Neuronal stem cell (in vitro differentiated cells): ENCODE data around the gene SUGCT.
A peak's percentile ranks its signal among the peaks of the same experiment; 100 is the strongest.

Experiments
- DNase-seq: peaks from one replicate; pipeline ENCODE4 v3.0.0-alpha.2; 2013; ENCODE audit warnings: low spot score
- H2AFZ ChIP-seq: one replicate; pipeline ENCODE4 v1.6.1; 2013; ENCODE audit warnings: mild to moderate bottlenecking, low read length, inconsistent platforms
- H2AK5ac ChIP-seq: 2 replicates; pipeline ENCODE4 v1.6.1; 2013; ENCODE audit warnings: low read depth, mild to moderate bottlenecking, inconsistent platforms, low read length, moderate library complexity, mixed read lengths
- H2BK120ac ChIP-seq: 2 replicates; pipeline ENCODE4 v1.6.1; 2013; ENCODE audit warnings: low read depth, mild to moderate bottlenecking, inconsistent platforms, low read length, moderate library complexity, mixed read lengths
- H2BK12ac ChIP-seq: one replicate; pipeline ENCODE4 v1.6.1; 2013; ENCODE audit warnings: low read length, inconsistent platforms
- H2BK15ac ChIP-seq: 2 replicates; pipeline ENCODE4 v1.6.1; 2013; ENCODE audit warnings: mild to moderate bottlenecking, low read length, inconsistent platforms, mixed read lengths
- H2BK5ac ChIP-seq: one replicate; pipeline ENCODE4 v1.6.1; 2013; ENCODE audit warnings: inconsistent platforms, mild to moderate bottlenecking, low read length, moderate library complexity
- H3K14ac ChIP-seq: one replicate; pipeline ENCODE4 v1.6.1; 2013; ENCODE audit warnings: low read length, inconsistent platforms
- H3K18ac ChIP-seq: 2 replicates; pipeline ENCODE4 v1.6.1; 2013; ENCODE audit warnings: low read length, inconsistent platforms
- H3K23ac ChIP-seq: 2 replicates; pipeline ENCODE4 v1.6.1; 2013; ENCODE audit warnings: low read depth, mild to moderate bottlenecking, mixed read lengths, low read length, inconsistent platforms; ENCODE audit not compliant: poor library complexity
- H3K27ac ChIP-seq: replicated peaks from 3 replicates; pipeline ENCODE4 v1.5.1; 2013; ENCODE audit warnings: low read length, inconsistent platforms
- H3K27me3 ChIP-seq, 3 experiments: 2 replicates each; pipeline ENCODE4 v1.6.1; 2013; ENCODE audit warnings: low read length in 3 of 3, mild to moderate bottlenecking in 2 of 3, inconsistent platforms in 1 of 3, low read depth in 1 of 3, mixed read lengths in 1 of 3, moderate library complexity in 1 of 3; ENCODE audit not compliant: control insufficient read depth in 3 of 3, insufficient read depth in 3 of 3
- H3K36me3 ChIP-seq, 2 donors: replicated peaks in 1 of 2; 2 replicates each; pipeline ENCODE4 v1.6.1; 2013; ENCODE audit warnings: low read length in 2 of 2; ENCODE audit not compliant: control insufficient read depth in 2 of 2, insufficient read depth in 2 of 2
- H3K4ac ChIP-seq: 2 replicates; pipeline ENCODE4 v1.6.1; 2013; ENCODE audit warnings: inconsistent platforms, mild to moderate bottlenecking, low read length, moderate library complexity
- H3K4me1 ChIP-seq, 2 donors: 1 replicate in 1 of 2; 2 replicates in 1 of 2; pipeline ENCODE4 v1.6.1; 2013; ENCODE audit warnings: low read length in 2 of 2, low read depth in 1 of 2; ENCODE audit not compliant: control insufficient read depth in 2 of 2, insufficient read depth in 1 of 2
- H3K4me2 ChIP-seq: one replicate; pipeline ENCODE4 v1.6.1; 2013; ENCODE audit warnings: mild to moderate bottlenecking, low read length, inconsistent platforms; ENCODE audit not compliant: insufficient read depth, poor library complexity, severe bottlenecking
- H3K4me3 ChIP-seq, 2 donors: 2 replicates each; pipeline ENCODE4 v1.5.1; 2013; ENCODE audit warnings: low read length in 2 of 2, mild to moderate bottlenecking in 2 of 2, inconsistent platforms in 1 of 2, moderate library complexity in 1 of 2
- H3K79me1 ChIP-seq: one replicate; pipeline ENCODE4 v1.6.1; 2013; ENCODE audit warnings: low read depth, mild to moderate bottlenecking, inconsistent platforms, low read length, moderate library complexity
- H3K9ac ChIP-seq: one replicate; pipeline ENCODE4 v1.6.1; 2013; ENCODE audit warnings: mild to moderate bottlenecking, low read depth, low read length, inconsistent platforms; ENCODE audit not compliant: poor library complexity
- H3K9me3 ChIP-seq, 2 donors: replicated peaks in 1 of 2; 2 replicates each; pipeline versions ENCODE3 to v1.6.1; 2013; ENCODE audit warnings: low read length in 2 of 2, mild to moderate bottlenecking in 2 of 2, inconsistent platforms in 1 of 2, low read depth in 1 of 2, mixed read lengths in 1 of 2, moderate library complexity in 1 of 2; ENCODE audit not compliant: control insufficient read depth in 2 of 2, insufficient read depth in 1 of 2
- H4K8ac ChIP-seq: one replicate; pipeline ENCODE4 v1.6.1; 2013; ENCODE audit warnings: low read depth, mild to moderate bottlenecking, inconsistent platforms, low read length, moderate library complexity
- H4K91ac ChIP-seq: one replicate; pipeline ENCODE4 v1.6.1; 2013; ENCODE audit warnings: low read length, low read depth, mild to moderate bottlenecking, inconsistent platforms; ENCODE audit not compliant: poor library complexity
- WGBS, 2 donors: extraction: QIAGEN DNeasy Blood & Tissue Kit; methylation state at CpG; one replicate each; pipeline ENCODE4 v1.1.7; 2013; ENCODE audit warnings: missing lambda C conversion rate in 2 of 2, mixed read lengths in 1 of 2; ENCODE audit not compliant: insufficient read length in 2 of 2, insufficient replicate concordance in 1 of 2; ENCODE audit errors: extremely low coverage in 2 of 2; 5-methylcytosine and 5-hydroxymethylcytosine counted together

The SUGCT gene

DNA sequence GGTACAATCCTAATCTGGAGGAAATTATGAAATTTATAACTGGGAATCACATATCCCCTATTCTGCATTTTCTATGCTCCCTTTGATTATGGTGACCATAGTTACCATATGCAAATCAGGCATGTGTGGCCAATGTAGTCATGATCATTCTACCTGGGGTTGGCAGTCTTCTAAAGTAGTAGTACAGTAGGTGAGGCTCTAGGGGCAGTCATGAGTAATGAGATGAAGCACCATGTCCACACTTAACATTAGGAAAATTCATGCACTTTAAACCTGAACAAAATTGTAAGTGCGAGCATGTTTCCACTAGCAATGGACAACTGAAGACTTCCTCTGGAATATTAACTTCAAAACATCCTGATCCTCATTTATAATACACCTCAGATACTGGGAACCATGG, 545.9 kb downstream of the SUGCT start:
- Histone ChIP-seq H3K4ac (no peak overlapping the region), H3K79me1 (peaks cover 1% of the 10 kb centered on the region), H3K9ac (no peak overlapping the region), H3K18ac (no peak overlapping the region), H3K27ac (no peak overlapping the region), H3K4me1 (peaks cover 0 to 8% of the 10 kb centered on the region in 2 donors), H2AK5ac (no peak overlapping the region), H2BK5ac (no peak overlapping the region), H2AFZ (no peak overlapping the region), H4K91ac (no peak overlapping the region), H3K4me3 (no peak overlapping the region), H2BK120ac (no peak overlapping the region), H3K4me2 (no peak overlapping the region), H2BK15ac (no peak overlapping the region), H3K23ac (no peak overlapping the region), H3K14ac (no peak overlapping the region), H3K9me3 (peaks cover 0 to 3% of the 10 kb centered on the region in 2 donors), H2BK12ac (no peak overlapping the region), H4K8ac (no peak overlapping the region), H3K27me3 (no peaks in the 10 kb centered on the region), H3K36me3 (no peaks in the 10 kb centered on the region)
- WGBS, 2 donors, result no CpG with 5 or more reads among the region's 1 CpG
- DNase-seq, result peak; percentile 9

DNA sequence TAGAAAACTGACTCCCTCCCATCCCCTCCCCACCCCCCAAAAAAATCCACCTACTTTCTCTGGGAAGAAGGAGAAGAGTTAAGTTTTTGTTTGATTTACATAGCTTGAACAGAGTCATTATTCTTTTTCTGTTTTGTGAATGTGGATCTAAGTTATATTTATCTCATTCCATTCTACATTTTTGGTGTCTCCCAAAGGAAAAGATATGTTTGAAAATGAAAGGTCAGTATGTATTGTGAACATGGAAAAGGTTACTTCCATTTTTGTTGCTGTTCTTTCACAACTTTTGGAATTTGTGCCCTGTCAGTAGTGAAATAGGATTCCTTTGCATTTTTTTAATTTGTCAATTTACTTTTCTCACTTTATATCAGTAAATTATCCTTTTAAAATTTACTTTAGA, 547.9 kb downstream of the SUGCT start:
- Histone ChIP-seq H3K23ac (no peak overlapping the region), H3K14ac (no peak overlapping the region), H3K4me1 (peaks cover 0 to 8% of the 10 kb centered on the region in 2 donors), H3K27ac (no peak overlapping the region), H2AK5ac (no peak overlapping the region), H2BK5ac (no peak overlapping the region), H3K27me3 (no peaks in the 10 kb centered on the region), H3K9me3 (peaks cover 0 to 3% of the 10 kb centered on the region in 2 donors), H4K8ac (no peak overlapping the region), H2BK12ac (no peak overlapping the region), H3K4me2 (no peak overlapping the region), H4K91ac (no peak overlapping the region), H2BK15ac (no peak overlapping the region), H3K4ac (no peak overlapping the region), H2AFZ (no peak overlapping the region), H3K4me3 (no peak overlapping the region), H3K9ac (no peak overlapping the region), H2BK120ac (no peak overlapping the region), H3K36me3 (no peaks in the 10 kb centered on the region), H3K79me1 (no peaks in the 10 kb centered on the region), H3K18ac (no peak overlapping the region)
- no peak for DNase-seq

DNA sequence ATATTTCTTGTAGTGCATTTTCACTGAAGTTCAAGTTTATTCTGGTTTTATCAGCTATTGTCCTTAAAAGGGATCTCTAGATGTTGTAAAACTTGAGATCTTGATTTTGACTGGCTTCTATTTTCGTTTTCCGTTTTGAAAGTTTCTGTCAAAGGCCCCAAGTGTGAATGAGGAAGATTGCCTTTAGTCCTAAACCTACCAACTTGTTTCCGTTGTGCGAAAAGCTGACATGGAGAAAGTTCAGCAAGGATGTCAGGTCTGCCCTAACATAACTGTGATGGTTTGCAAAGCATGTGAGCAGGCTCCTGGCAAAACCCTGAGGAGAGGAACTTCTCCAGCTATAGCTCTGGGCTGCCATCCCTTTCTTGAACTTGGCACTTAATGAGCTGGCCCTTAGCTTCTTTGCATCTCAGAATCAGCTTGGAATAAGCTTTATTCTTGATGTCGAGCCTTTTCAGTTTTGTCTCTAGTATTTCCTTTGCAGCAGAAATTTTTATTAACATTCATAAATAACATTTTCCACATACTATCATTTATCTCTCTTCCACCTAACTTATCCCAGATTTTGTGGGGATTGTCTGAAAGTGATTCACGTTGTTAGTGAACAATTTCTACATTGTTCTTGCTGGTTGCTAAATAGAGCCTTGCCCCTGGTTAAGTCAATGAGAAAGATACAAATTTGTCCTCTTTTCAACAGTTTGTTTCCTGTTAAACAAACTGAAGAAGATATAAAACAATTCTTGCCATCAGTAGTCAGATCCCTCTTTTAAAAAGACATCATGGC, 559.4 kb downstream of the SUGCT start:
- no peak for DNase-seq
- no peak overlapping the region for H3K4me2 ChIP-seq
- no peak overlapping the region for H2BK120ac ChIP-seq
- H3K27ac ChIP-seq, result no peak overlapping the region
- H2BK12ac ChIP-seq, result no peak overlapping the region
- no peaks in the 10 kb centered on the region for H3K36me3 ChIP-seq
- H3K27me3 ChIP-seq, result no peaks in the 10 kb centered on the region
- H3K9me3 ChIP-seq, result no peaks in the 10 kb centered on the region
- no peak overlapping the region for H3K4me3 ChIP-seq
- no peaks in the 10 kb centered on the region for H3K79me1 ChIP-seq
- no peak overlapping the region for H3K23ac ChIP-seq
- no peak overlapping the region for H3K9ac ChIP-seq
- no CpG with 5 or more reads among the region's 6 CpGs for WGBS, 2 donors
- no peak overlapping the region for H3K14ac ChIP-seq
- no peak overlapping the region for H4K8ac ChIP-seq
- no peak overlapping the region for H3K18ac ChIP-seq
- H2AK5ac ChIP-seq, result no peak overlapping the region
- H3K4ac ChIP-seq, result no peak overlapping the region
- H3K4me1 ChIP-seq, result no peaks in the 10 kb centered on the region
- H2BK5ac ChIP-seq, result no peak overlapping the region
- no peak overlapping the region for H4K91ac ChIP-seq
- no peak overlapping the region for H2AFZ ChIP-seq
- H2BK15ac ChIP-seq, result no peak overlapping the region

DNA sequence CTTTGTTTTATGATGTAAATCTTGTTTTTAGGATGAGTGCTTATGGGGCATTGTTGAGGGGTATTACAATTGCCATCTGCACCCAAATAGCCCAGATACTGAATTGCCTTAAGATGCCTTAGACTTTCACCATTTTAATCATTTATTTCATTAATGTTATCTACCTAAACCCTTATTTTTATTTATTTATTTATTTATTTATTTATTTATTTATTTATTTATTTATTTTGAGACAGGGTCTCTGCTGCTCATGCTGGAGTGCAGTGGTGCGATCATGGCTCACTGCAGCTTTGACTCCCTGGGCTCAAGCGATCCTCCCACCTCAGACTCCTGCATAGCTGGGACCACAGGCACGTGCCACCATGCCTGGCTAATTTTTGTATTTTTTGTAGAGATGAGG, 560.2 kb downstream of the SUGCT start:
- Histone ChIP-seq H2BK12ac (no peak overlapping the region), H2BK15ac (no peak overlapping the region), H3K36me3 (no peaks in the 10 kb centered on the region), H2BK120ac (no peak overlapping the region), H3K23ac (no peak overlapping the region), H3K4ac (no peak overlapping the region), H3K18ac (no peak overlapping the region), H3K79me1 (no peaks in the 10 kb centered on the region), H4K91ac (no peak overlapping the region), H3K4me3 (no peak overlapping the region), H3K4me1 (no peaks in the 10 kb centered on the region), H2BK5ac (no peak overlapping the region), H3K4me2 (no peak overlapping the region), H4K8ac (no peak overlapping the region), H3K27me3 (no peaks in the 10 kb centered on the region), H3K9ac (no peak overlapping the region), H2AFZ (no peak overlapping the region), H3K14ac (no peak overlapping the region), H3K27ac (no peak overlapping the region), H2AK5ac (no peak overlapping the region), H3K9me3 (no peaks in the 10 kb centered on the region)
- no peak for DNase-seq
- WGBS, 2 donors, result no CpG with 5 or more reads among the region's 3 CpGs
